A673 (cell line): Measurements from ENCODE around the gene AGBL2. TPM values are rescaled to one million over a fixed set of nuclear protein-coding genes. Genes with fewer than 3 reads are reported as not detected.

Experiments used
- BruUV-seq: library from RNA; stranded (reverse); fragments of 400-500 nt; replicated peaks from 2 replicates; lab custom pipeline; 2021; lab: Mats Ljungman, UMichigan
- CTCF ChIA-PET: fragments of 300-600 bp; sonication (Branson Sonifier 250); formaldehyde crosslinking; loops from one replicate; lab custom pipeline; 2022; ENCODE audit warnings: antibody characterized with exemption; lab: Charles Lee
- POLR2A ChIA-PET: fragments of 300-600 bp; sonication (Branson Sonifier 250); formaldehyde crosslinking; loops from one replicate; lab custom pipeline; 2022; ENCODE audit warnings: antibody characterized with exemption; ENCODE audit not compliant: low non-redundant PET; lab: Charles Lee
- DNase-seq: peaks from one replicate; pipeline ENCODE4 v3.0.0-alpha.2; 2015; ENCODE audit warnings: low spot score
- H3K27ac ChIP-seq: fragments of 200-600 bp; sonication (generic); 2 replicates; pipeline ENCODE4 v1.5.1; 2016; ENCODE audit warnings: mixed run types, low read depth, mild to moderate bottlenecking, mixed read lengths, antibody characterized with exemption, low read length; ENCODE audit not compliant: poor library complexity, severe bottlenecking
- H3K27me3 ChIP-seq: fragments of 200-600 bp; sonication (generic); replicated peaks from 2 replicates; pipeline ENCODE4 v1.6.1; 2017; ENCODE audit warnings: mixed run types, low read depth, mild to moderate bottlenecking, mixed read lengths, antibody characterized with exemption, low read length; ENCODE audit not compliant: insufficient read depth, poor library complexity
- H3K36me3 ChIP-seq: fragments of 200-600 bp; sonication (generic); 2 replicates; pipeline ENCODE4 v1.6.1; 2016; ENCODE audit warnings: mixed run types, mild to moderate bottlenecking, mixed read lengths, antibody characterized with exemption, low read length; ENCODE audit not compliant: insufficient read depth, poor library complexity, severe bottlenecking
- H3K4me1 ChIP-seq: fragments of 200-600 bp; sonication (generic); 2 replicates; pipeline ENCODE4 v1.6.1; 2017; ENCODE audit warnings: mixed run types, mild to moderate bottlenecking, mixed read lengths, antibody characterized with exemption, low read length; ENCODE audit not compliant: insufficient read depth, poor library complexity, severe bottlenecking
- H3K4me3 ChIP-seq: fragments of 200-600 bp; sonication (generic); 2 replicates; pipeline ENCODE4 v1.5.1; 2016; ENCODE audit warnings: low read depth, mixed run types, mild to moderate bottlenecking, mixed read lengths, low read length; ENCODE audit not compliant: poor library complexity, severe bottlenecking
- H3K9me3 ChIP-seq: fragments of 200-600 bp; sonication (generic); 2 replicates; pipeline ENCODE4 v1.6.1; 2016; ENCODE audit warnings: mixed run types, low read depth, mild to moderate bottlenecking, mixed read lengths, antibody characterized with exemption, low read length; ENCODE audit not compliant: poor library complexity, severe bottlenecking
- EZH2 ChIP-seq: fragments of 200-600 bp; sonication (generic); IDR thresholded peaks from 2 replicates; pipeline ENCODE4 v1.6.1; 2017; ENCODE audit warnings: borderline replicate concordance, low read depth, mild to moderate bottlenecking, mixed read lengths, antibody characterized with exemption, low read length; ENCODE audit not compliant: poor library complexity, severe bottlenecking
- intact Hi-C: fragments of 100-400 bp; cut with micrococcal nuclease; formaldehyde crosslinking; loops from one replicate; pipeline ENCODE4 v1.10.0; 2022; ENCODE audit not compliant: unreplicated experiment
- total RNA-seq: library from RNA; stranded (reverse); gene quantifications from 2 replicates; pipeline ENCODE4 v1.2.3, GENCODE V29; 2021
- TF ChIP-seq, protein P1 (sequence below): fragments of 300-800, 200-600 bp; sonication (generic); conservative IDR thresholded peaks from 2 replicates; pipeline ENCODE4 v1.5.1; 2017; ENCODE audit warnings: low read depth, mild to moderate bottlenecking, antibody characterized with exemption, low read length, moderate library complexity, mixed read lengths

The AGBL2 gene
- total RNA-seq, 1 experiment from 2014 or later: 6.5 TPM

DNA sequence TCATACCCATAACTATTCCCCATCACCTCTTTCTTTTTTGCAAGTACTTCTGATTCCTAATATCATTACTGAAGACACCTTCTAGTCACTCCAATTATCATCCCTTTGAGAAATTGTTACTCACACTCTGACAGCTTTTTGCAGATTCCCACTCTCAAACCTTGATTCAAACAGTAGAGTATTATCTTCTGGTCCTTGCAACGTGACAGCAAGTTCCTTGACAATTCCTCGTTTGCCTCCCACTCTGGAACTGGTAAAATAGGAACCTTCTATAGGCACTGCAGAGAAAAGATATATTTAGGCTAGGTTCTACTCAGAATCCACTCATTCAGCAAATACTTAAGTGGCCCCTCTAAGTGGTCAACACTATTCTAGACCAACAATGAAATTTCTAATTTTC, 23.2 kb downstream of the AGBL2 start:
- Histone ChIP-seq H3K27me3 (no peaks in the 10 kb centered on the region), H3K4me3 (no peak overlapping the region), H3K36me3 (no peaks in the 10 kb centered on the region), H3K9me3 (no peaks in the 10 kb centered on the region), H3K27ac (no peak overlapping the region), H3K4me1 (no peaks in the 10 kb centered on the region)
- intact Hi-C loops: no loop called here
- DNase-seq: no peak
- no TSS peak for BruUV-seq
- POLR2A ChIA-PET: interaction anchor here (0.7 kb wide), 1 partner anchor 225 kb away, joined by 3 read pairs; no protein-coding TSS in a partner anchor
- no peak for TF ChIP-seq EZH2
- TF ChIP-seq, protein P1, sequence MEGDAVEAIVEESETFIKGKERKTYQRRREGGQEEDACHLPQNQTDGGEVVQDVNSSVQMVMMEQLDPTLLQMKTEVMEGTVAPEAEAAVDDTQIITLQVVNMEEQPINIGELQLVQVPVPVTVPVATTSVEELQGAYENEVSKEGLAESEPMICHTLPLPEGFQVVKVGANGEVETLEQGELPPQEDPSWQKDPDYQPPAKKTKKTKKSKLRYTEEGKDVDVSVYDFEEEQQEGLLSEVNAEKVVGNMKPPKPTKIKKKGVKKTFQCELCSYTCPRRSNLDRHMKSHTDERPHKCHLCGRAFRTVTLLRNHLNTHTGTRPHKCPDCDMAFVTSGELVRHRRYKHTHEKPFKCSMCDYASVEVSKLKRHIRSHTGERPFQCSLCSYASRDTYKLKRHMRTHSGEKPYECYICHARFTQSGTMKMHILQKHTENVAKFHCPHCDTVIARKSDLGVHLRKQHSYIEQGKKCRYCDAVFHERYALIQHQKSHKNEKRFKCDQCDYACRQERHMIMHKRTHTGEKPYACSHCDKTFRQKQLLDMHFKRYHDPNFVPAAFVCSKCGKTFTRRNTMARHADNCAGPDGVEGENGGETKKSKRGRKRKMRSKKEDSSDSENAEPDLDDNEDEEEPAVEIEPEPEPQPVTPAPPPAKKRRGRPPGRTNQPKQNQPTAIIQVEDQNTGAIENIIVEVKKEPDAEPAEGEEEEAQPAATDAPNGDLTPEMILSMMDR: no peak
- CTCF ChIA-PET: interaction anchor here (0.7 kb wide), 1 partner anchor 163 kb away, joined by 3 read pairs; no protein-coding TSS in a partner anchor

DNA sequence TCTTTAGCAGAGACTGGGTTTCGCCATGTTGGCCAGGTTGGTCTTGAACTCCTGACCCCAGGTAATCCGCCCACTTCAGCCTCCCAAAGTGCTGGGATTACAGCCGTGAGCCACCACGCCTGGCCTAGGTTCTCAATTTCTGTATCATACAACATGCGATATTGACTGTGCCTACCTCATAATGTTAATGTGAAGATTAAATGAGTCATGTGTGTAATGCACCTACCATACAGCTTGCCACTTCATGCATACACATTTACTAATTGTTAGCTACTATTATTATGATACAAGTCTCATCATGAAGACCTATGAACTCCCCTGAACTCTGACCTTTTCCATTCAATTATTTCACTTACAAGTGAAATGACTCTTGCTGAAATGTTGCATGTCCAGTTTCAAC, 25.7 kb downstream of the AGBL2 start:
- intact Hi-C loops: no loop called here
- H3K27me3 ChIP-seq: no peaks in the 10 kb centered on the region
- H3K36me3 ChIP-seq: no peaks in the 10 kb centered on the region
- H3K4me1 ChIP-seq: no peaks in the 10 kb centered on the region
- H3K4me3 ChIP-seq: no peak overlapping the region
- H3K9me3 ChIP-seq: no peaks in the 10 kb centered on the region
- H3K27ac ChIP-seq: no peak overlapping the region
- ChIA-PET CTCF (interaction anchor here (0.5 kb wide), 1 partner anchor 138 kb away, joined by 6 read pairs; no protein-coding TSS in a partner anchor), POLR2A (interaction anchor here (0.5 kb wide), 1 partner anchor 183 kb away, joined by 3 read pairs; no protein-coding TSS in a partner anchor)
- no TSS peak for BruUV-seq
- TF ChIP-seq, protein P1: no peak
- no peak for TF ChIP-seq EZH2
- DNase-seq: no peak

DNA sequence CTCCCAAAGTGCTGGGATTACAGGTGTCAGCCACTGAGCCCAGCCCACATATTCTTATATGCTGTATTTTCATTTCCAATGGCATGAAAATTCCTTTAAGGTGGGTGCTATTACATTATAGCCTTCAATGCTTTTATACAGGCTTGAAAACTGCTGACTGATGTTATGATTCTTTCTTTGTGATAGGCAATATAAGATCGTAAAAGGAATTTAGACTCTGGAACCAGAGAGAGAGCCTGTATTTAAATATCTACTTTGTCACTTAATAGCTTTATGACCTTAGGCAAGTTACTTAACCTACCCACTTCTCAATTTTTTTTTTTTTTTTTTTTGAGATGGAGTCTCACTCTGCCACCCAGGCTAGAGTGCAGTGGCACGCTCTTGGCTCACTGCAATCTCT, 26.2 kb downstream of the AGBL2 start:
- no TSS peak for BruUV-seq
- no peaks in the 10 kb centered on the region for H3K4me1 ChIP-seq

More for the DNA sequence above, 26.2 kb downstream of the AGBL2 start:
- Histone ChIP-seq H3K27me3 (no peaks in the 10 kb centered on the region), H3K4me3 (no peak overlapping the region), H3K27ac (no peak overlapping the region), H3K9me3 (no peaks in the 10 kb centered on the region), H3K36me3 (no peaks in the 10 kb centered on the region)
- intact Hi-C loops: no loop called here
- POLR2A ChIA-PET: interaction anchor here (0.5 kb wide), 1 partner anchor 184 kb away, joined by 3 read pairs; no protein-coding TSS in a partner anchor
- TF ChIP-seq, protein P1: no peak
- no peak for TF ChIP-seq EZH2
- CTCF ChIA-PET: interaction anchor here (0.5 kb wide), 1 partner anchor 137 kb away, joined by 6 read pairs; no protein-coding TSS in a partner anchor
- no peak for DNase-seq
